HG03460 (cell line): ENCODE results near the gene MED8.

Experiments
- ATAC-seq: cut with Tn5 transposase; IDR thresholded peaks from one replicate; pipeline ENCODE4 v1.9.1; 2021; ENCODE audit not compliant: unreplicated experiment

Gene MED8, protein sequence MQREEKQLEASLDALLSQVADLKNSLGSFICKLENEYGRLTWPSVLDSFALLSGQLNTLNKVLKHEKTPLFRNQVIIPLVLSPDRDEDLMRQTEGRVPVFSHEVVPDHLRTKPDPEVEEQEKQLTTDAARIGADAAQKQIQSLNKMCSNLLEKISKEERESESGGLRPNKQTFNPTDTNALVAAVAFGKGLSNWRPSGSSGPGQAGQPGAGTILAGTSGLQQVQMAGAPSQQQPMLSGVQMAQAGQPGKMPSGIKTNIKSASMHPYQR

DNA sequence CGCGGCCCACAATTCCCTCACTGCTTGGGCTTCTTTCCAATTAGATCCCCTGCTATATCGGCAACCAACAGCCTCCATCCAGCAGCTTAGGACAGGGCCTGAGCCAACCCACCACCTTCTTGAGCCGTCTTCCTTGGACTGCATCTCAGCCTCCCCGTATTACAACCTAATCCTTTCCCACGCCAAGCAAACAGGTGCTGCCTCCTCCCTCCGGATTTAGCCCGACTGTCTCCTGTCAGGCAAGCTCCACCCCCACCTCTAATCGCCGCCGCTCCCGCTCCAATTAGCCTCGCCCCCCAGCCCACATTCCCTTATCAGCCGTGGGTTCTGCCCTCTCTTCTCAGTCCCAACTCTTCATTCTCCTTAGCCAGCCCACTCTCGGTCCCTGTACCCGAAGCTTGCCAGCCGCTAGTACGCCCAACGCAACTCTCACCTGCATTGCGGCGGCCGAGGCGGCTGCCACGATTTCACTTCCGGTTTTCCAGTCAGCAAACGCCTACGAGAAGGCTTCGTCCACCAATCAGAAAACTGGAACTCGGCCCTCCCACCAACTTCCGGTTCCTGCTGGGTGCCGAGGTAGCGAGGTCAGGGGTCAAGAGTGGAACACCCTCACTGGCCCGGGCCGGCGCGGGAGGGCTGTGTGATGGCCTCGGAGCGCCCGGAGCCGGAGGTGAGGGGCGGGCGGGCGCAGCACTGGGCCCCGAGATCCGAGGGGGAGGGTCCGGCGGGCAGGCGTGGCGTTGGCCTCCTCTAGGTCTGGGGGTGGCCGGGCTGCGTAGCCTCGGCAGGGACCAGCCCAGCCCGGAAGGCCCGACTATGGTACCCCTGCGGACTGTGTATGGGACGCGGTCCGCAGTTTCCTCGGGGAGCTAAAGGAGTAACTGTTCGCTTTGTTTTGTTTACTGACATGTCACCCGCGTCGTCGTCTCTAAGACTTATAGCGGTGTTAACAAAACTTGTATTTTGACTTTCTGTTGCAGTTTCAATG is at the start of gene MED8, which contains the start of gene SZT2:
Gene MED8, minus strand, starts transcription at position 475 of the 988 bp plus-strand sequence. Its CDS starts 36 bp downstream, at position 439.
Gene SZT2, plus strand, starts transcription at position 574 of the 988 bp plus-strand sequence. Its CDS starts 70 bp downstream, at position 644.
- peak; percentile 87 for ATAC-seq

DNA sequence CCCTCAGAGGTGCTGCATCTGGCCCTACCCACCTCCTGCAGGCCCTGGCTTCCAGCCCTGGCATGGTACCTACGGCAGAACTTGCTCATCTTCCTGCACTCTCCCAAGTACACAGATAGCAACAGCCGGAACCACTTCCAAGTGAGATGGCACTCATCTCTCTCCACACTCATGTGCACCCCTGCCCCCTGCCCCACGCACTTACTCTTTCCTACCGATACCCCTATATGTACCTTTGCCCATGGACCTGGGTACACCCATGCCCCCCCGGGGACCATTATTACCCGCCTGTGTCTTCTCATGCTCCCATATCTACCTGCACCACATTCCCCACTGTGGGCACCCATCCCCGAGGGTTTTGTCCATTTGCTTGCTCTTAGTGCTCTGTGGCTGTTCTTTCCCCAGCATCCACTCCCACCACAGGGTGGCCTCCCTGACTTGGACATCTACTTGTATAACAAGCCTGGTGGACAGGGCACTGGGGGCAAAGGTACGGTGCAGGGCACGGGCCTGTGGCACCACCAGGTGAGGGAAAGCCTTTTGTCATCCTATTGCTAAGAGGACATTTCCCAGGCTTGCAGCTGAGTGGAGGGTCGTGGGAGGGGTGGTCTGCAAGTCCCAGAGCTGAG is 49.5 kb upstream of the MED8 start:
- no peak for ATAC-seq

DNA sequence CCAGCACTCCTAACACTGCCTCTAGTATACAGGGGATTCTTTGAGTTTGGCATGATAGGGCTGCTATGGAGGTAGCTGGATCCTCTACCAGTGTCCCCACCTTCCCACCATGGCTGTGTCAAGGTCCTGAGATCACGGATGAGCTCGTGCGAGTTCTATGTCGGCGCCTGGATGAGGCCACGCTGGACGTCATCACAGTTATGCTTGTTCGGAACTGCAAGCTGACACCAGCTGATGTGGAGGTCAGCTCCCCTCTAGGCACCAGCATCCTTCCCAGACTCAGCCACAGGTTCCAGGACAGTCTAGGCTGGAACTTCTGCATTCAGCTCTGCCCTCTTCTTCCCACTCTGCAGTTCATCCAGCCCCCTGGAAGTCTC is 49.0 kb upstream of the MED8 start:
- no peak for ATAC-seq

DNA sequence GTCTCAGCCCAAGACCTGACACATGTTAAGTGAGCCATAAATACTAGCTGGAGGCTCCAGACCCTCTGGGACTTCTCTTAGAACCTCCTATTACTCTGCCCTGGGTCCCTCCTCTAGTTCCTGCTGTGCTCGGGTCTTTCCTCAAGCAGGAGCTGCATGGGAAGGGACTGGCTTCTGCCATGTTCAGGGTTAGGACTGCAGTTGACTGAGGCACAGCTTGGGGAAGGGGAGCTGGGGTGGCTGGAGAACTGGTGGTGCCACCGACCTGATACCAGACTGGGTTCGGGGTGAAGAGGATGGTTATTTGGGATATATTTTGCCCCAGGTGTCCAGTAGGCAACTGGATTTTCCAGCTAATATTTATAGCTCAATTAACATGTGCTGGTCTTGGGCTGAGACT is 48.4 kb upstream of the MED8 start:
- ATAC-seq: no peak

DNA sequence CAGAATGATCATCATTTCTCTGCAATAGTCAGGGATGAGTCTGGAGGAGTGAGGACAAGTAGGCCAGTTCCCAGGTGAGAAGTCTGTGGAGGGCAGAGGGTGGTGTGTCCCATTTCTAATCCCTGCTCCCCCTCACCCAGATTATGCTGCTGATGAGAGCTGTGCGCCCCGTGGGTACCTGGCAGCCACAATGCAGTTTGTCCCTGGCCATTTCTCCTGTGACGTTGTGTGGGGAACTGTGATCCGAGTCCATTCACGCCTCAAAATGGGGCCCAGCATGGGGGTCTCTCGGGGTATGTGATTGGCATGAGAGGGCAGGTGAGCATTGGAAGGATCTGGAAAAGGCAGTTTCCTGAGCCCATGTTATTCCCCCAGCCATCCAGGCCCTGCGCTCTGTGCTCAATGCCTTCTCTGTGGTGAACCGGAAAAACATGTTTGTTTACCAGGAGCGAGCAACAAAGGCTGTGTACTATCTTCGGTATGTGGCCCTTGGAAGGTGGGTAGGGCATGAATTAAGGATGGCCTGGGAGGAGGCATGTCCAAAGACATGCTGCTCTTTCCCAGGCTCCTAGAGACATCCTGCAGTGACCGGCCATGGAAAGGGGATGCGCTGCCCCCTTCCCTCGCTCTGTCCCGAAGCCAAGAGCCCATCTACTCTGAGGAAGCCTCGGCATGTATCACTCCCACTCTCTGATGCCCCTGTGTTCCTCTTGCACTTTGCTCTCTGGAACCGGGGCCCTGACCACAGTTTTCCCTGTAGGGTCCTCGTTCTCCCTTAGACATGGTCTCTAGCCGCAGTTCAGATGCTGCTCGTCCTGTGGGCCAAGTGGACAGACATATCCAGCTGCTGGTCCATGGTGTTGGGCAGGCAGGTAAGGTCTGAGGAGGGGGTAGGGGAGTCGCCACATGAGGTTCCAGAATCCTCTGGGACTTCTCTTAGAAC is 47.7 kb upstream of the MED8 start:
- ATAC-seq: no peak

DNA sequence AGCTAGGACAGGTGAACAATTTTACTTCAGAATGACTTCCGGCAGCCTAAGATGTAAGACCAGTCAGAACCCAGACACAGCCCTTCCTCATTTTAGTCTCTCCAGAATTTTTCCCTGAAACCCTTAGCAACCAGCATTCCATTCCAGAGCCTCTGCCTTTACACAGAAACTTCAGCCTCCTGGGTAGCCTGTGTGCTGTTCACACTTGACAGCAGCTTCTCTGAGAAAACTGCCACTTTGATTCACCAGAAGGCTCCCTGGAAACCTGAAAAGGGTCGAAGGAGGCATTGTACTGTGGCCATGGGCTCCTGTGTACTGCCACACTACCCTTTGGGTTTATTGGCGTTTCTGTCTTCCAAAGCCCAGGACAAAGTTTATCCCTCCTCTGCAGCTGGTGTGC is 46.8 kb upstream of the MED8 start:
- no peak for ATAC-seq

- ATAC-seq: no peak
Observed at GRCh38 chr1:43435146-43436145, 45.8 kb upstream of the MED8 start.

GRCh38 chr1:43434256-43434655 is 44.7 kb upstream of the MED8 start:
- ATAC-seq: no peak

- no peak for ATAC-seq
Observed at GRCh38 chr1:43432907-43433306, 43.3 kb upstream of the MED8 start.

GRCh38 chr1:43432171-43432860 is 42.7 kb upstream of the MED8 start:
- no peak for ATAC-seq

DNA sequence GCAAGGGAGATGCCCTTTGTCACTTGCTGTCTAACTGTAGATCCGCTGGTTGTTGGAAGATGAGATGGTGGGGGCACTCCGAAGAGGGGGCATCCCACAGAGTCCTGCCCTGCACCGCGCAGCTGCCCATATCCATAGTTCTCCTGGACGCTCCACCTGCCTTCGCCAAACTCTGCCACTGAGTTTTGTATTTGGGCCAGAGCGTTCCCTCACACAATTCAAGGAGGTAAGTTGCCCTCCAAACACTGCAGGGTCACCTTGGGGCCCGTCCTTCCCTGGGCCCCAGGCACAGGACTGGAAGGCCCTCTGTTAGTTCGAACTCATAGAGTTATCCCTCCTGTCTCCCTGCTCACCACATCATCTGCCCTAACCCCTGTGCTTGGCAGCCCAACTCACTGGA is 42.1 kb upstream of the MED8 start:
- no peak for ATAC-seq

DNA sequence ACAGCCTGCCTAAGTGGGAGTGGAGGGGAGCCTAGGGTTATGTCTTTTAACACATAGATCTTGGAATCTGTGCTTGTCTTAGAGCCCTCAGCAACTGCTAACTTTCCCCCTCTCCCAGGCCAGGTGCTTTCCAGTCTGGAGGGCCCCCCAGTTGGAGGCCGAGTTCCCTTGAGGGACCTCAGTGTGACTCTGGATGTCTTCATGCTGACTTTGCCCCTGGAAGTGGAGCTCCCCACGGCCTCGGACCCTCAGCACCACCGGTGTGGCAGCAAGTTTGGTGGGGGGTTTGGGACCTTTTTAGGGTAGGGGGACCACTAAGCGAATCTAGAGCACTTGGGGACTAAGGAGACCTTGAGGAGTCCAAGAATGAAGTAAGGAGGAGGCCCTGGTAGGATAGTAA is 41.2 kb upstream of the MED8 start:
- ATAC-seq: no peak

DNA sequence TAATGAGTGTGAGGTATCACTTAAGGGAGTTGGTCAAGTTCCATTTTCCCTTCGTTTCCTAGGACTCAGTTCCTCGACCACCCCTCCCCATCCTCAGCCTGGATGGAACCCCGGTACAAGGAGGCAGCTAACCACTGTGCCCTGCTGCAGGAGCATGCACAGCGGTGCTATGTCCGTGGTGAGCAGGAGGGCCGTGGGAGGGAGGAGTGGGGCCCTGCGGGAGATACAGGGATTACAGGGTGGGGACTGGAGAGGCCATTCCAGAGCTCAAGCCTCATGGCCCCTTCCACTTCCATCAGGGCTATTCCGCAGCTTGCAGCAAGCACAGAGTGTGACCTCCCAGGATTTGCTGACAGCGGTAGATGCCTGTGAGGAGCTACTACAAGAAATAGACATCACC is 38.3 kb upstream of the MED8 start:
- no peak for ATAC-seq

- no peak for ATAC-seq
Observed at GRCh38 chr1:43427524-43427923, 37.9 kb upstream of the MED8 start.

- ATAC-seq: no peak
Observed at GRCh38 chr1:43426221-43426620, 36.6 kb upstream of the MED8 start.

GRCh38 chr1:43425045-43425444 is 35.4 kb upstream of the MED8 start:
- no peak for ATAC-seq

DNA sequence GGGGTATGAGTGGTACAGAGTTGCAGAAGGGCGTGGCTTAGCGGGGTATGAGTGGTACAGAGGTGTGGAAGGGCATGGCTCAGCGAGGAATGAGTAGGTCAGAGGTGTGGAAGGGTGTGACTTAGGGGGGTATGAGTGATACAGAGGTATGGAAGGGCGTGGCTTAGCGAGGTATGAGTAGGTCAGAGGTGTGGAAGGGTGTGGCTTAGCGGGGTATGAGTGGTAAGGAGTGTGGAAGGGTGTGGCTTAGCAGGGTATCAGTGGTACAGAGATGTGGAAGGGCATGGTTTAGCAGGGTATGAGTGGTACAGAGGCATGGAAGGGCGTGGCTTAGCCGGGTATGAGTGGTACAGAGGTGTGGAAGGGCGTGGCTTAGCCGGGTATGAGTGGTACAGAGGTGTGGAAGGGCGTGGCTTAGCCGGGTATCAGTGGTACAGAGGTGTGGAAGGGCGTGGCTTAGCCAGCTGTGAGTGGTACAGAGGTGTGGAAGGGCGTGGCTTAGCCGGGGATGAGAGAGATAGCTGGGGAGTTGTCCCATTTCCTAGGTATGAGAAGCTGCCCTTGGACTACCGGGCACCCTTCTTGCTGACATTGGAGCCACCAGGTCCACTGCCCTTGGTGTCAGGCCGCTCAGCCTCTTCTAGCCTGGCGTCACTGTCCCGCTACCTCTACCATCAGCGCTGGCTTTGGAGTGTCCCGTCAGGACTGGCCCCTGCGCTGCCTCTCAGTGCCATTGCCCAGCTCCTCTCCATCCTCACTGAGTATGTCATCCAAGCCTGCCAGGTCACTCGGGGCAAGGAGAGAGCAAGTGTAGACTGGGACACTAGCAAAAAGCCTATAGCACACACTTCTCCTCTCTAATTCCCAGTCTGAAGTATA is 34.3 kb upstream of the MED8 start:
- no peak for ATAC-seq
